ENCODE measurements around the gene BAHCC1.

BAHCC1 gene

GRCh38 chr17:81346090-81346907 is 49.0 kb upstream of the BAHCC1 start (continued):
- no peak for TF ChIP-seq ZNF280D (tag by site-specific recombination; IDR thresholded peaks at IDR 0.05)
- TF ChIP-seq KLF10 (tag by site-specific recombination; IDR thresholded peaks at IDR 0.05) = peak; percentile 99
- no peak for TF ChIP-seq ZNF155 (tag by site-specific recombination; IDR thresholded peaks at IDR 0.05)
- no peak for TF ChIP-seq FEZF1 (tag by site-specific recombination; IDR thresholded peaks at IDR 0.05)
- TF ChIP-seq ZBTB48 (tag by site-specific recombination; IDR thresholded peaks at IDR 0.05) = 0 out of 2 replicates have a peak, but pooled peaks have one; percentile 52
- no peak for TF ChIP-seq SCRT1 (tag by site-specific recombination; IDR thresholded peaks at IDR 0.05; ENCODE audit: borderline replicate concordance)
- no peak for TF ChIP-seq ZNF544 (tag by site-specific recombination; IDR thresholded peaks at IDR 0.05)
- no peak for TF ChIP-seq ZNF132 (tag by site-specific recombination; IDR thresholded peaks at IDR 0.05; ENCODE audit: borderline replicate concordance)
- no peak for TF ChIP-seq ZNF521 (tag by site-specific recombination; IDR thresholded peaks at IDR 0.05)
- TF ChIP-seq MEIS1 (CRISPR knock-in tag; IDR thresholded peaks at IDR 0.05; ENCODE audit: borderline replicate concordance) = no peak
- no peak for TF ChIP-seq PRDM2 (tag by site-specific recombination; IDR thresholded peaks at IDR 0.05; ENCODE audit: borderline replicate concordance)
- no peak for TF ChIP-seq ZNF830 (tag by site-specific recombination; IDR thresholded peaks at IDR 0.05; ENCODE audit: low read depth)
- peak; percentile 58 for TF ChIP-seq KLF1 (tag by site-specific recombination; IDR thresholded peaks at IDR 0.05)
- no peak; the same call in 1 of the 2 replicates for TF ChIP-seq YY1 (tag by site-specific recombination; IDR thresholded peaks at IDR 0.05)
- TF ChIP-seq ZNF747 (tag by site-specific recombination; IDR thresholded peaks at IDR 0.05) = no peak
- peak; percentile 93 for TF ChIP-seq ZBTB7A (tag by site-specific recombination; IDR thresholded peaks at IDR 0.05; ENCODE audit: low read depth)
- no peak for TF ChIP-seq WT1 (tag by site-specific recombination; IDR thresholded peaks at IDR 0.05)
- no peak for TF ChIP-seq GLI4 (tag by site-specific recombination; IDR thresholded peaks at IDR 0.05)
- TF ChIP-seq ZNF664 (tag by site-specific recombination; IDR thresholded peaks at IDR 0.05) = no peak
- TF ChIP-seq, protein P1, sequence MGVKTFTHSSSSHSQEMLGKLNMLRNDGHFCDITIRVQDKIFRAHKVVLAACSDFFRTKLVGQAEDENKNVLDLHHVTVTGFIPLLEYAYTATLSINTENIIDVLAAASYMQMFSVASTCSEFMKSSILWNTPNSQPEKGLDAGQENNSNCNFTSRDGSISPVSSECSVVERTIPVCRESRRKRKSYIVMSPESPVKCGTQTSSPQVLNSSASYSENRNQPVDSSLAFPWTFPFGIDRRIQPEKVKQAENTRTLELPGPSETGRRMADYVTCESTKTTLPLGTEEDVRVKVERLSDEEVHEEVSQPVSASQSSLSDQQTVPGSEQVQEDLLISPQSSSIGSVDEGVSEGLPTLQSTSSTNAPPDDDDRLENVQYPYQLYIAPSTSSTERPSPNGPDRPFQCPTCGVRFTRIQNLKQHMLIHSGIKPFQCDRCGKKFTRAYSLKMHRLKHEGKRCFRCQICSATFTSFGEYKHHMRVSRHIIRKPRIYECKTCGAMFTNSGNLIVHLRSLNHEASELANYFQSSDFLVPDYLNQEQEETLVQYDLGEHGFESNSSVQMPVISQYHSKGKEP (tag by site-specific recombination; IDR thresholded peaks at IDR 0.05) = no peak
- 0 out of 2 replicates have a peak, but pooled peaks have one; percentile 26 for TF ChIP-seq ZBTB10 (tag by site-specific recombination; IDR thresholded peaks at IDR 0.05)
- TF ChIP-seq ZNF280C (tag by site-specific recombination; IDR thresholded peaks at IDR 0.05) = no peak
- no peak for TF ChIP-seq ZFP3 (tag by site-specific recombination; IDR thresholded peaks at IDR 0.05; ENCODE audit: low read depth)
- TF ChIP-seq ZNF10 (tag by site-specific recombination; IDR thresholded peaks at IDR 0.05) = no peak

Measured in HEK293 (cell line).